CD4-positive, alpha-beta T cell treated with Interleukin-12 subunit alpha and Interleukin-12 subunit beta, for 1 hour (primary cell): Measurements from ENCODE around the gene RAB11B.
A peak's percentile ranks its signal among the peaks of the same experiment; 100 is the strongest.
"Not testable (repeated sequence)": the region's sequence is repeated elsewhere in the genome, so short reads cannot be mapped to it uniquely, and the experiment has no call there.

ENCODE experiments used
- DNase-seq: peaks from one replicate; pipeline ENCODE4 v3.0.0-alpha.2; 2020

Gene RAB11B

DNA sequence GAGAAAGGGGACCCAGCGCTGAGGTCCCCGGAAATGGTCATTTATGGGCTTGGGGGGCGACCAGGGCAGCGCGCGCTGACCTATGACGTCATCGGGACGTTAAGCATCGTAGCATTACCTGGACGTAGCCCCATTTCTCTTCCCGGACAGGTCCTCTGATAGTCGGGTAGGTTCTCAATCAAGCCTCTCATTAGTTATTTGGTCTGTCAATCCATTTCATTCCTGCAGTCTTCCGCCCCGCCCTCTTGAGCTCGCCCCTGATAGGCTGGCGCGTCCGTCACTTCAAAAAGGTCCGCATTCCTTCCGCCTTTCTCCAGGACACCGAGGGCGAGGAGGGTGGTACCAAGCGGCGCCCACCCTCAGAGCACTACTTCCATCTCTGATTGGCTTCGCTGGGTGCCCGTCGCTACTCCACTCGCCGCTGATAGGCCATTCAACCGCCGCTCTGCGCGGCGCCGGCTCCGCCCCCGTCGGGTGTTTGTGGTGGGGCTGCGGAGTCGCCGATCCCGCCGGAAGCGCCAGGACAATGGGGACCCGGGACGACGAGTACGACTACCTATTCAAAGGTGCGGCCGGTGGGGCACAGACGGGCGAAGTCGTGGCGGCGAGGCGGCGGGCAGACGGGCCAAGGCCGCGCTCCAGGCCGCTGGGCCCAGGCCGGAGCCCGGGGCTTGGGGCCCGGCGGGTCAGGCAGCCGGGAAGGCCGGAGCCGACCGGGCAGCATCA is at the start of gene RAB11B:
Gene RAB11B (plus strand): TSS at position 470 of the 726 bp plus-strand sequence. CDS start 57 bp downstream, at position 527.
- DNase-seq, result peak; percentile 100

DNA sequence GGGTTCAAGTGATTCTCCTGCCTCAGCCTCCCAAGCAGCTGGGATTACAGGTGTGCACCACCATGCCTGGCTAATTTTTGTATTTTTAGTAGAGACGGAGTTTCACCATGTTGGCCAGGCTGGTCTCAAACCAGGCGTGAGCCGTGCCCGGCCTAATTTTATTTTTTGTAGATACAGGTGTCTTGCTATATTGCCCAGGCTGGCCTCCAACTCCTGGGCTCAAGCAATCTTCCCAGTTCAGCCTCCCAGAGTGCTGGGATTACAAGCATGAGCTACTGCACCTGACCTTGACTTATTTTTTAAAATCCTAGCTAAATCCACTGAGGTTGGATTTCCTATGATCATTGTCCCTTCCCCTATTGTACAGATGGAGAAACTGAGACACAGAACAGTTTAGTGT is 48.7 kb upstream of the RAB11B start:
- DNase-seq, result not testable (repeated sequence)

DNA sequence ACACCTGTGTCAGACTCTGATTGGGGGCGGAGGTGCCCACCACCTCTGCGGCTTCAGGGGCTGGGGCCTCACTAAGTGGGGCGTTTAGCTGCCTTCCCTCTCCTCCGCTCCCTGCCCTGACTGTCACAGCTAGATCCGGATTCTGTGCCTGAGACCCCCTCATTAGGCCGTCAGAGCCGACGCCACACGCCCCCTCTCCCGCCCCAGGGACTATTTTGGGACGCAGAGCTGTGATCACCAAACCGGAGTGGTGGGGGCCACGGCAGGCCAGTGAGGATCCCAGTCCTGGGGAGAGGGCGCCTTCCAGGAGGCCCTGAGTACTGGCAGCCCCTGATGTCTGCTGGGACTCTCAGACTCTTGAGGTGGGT is 47.9 kb upstream of the RAB11B start:
- DNase-seq, result no peak

DNA sequence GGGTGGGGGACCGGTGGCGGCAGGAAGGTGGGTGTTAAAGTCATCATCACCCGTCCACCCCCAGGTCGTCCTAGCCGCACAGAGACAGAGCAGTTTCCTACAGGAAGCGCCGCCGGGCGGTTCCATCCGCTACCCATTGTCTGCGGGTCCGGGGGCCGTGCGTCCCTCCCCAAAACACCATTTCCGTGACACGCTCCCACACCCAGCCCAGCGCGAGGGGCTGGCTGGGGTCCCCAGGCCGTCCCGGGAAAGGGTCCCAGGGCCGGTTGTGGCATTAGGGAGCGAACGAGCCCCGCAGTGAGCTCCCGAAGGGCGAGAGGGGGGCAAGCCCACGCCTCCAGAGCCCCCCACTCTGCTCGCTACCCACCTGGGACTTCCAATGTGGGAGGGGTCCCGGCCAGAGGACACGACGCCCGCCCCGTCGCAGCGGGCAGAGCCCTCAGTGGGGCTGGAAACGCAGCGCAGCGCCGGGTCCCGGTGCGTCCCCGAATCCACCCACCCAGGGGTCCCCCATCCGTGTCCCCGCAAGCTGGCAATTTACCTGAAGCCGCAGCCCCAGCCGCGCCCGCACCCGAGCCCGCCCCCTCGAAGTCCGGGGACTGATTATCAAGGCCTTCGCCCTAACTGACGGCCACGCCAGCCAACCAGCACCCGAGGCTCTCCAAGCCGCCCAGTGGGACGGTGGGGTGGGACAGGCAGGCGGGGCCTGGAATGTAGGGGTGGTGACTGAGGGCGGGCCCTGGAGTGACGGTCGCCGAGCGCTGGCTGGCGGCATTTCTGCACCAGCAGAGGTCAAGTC is 47.3 kb upstream of the RAB11B start, which contains the start of gene KANK3:
Gene KANK3 (minus strand): TSS at position 579 of the 799 bp plus-strand sequence. CDS start 5,434 bp downstream, outside the sequence.
- peak; percentile 94 for DNase-seq

DNA sequence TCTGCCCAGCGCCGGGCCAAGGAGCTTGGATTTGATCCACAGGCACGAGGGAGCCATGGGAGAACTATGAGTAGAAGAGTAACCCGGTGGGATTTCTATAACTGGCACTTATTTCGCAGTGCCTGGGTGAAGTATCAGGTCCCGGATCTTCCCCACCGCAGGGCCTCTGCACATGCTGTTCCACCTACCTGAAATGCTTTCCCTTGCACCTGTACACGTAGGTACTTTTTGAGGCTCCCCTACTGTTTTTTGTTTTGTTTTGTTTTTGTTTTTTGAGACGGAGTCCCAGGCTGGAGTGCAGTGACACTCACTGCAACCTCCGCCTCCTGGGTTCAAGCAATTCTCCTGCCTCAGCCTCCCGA is 46.7 kb upstream of the RAB11B start:
- DNase-seq, result no peak

DNA sequence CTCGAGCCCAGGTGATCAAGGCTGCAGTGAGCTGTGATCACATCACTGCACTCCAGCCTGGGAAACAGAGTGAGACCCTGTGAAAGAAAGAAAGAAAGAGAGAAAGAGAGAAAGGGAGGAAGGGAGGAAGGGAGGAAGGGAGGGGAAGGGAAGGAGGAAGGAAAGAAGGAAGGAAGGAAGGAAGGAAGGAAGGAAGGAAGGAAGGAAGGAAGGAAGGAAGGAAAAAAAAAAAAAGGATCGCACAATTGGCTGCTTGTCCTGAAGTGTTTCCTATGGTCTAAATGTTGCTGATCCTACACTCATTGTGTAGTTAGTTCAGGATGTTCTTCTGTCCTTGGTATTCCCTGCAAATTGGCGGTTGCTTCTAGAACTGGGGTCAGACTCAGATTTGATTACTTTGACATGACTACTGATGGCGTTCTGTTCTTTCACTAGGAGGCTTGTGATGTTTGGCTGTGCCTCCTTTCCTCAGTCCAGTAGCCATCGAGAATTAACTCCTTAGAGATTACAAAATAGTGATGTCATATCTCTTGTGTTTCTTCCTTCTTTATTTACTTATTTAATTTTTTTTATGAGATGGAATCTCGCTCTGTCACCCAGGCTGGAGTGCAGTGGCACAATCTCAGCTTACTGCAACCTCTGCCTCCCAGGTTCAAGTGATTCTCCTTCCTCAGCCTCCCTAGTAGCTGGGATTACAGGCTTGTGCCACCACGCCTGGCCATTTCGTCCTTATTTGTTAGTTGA is 40.4 kb upstream of the RAB11B start:
- DNase-seq, result not testable (repeated sequence)

DNA sequence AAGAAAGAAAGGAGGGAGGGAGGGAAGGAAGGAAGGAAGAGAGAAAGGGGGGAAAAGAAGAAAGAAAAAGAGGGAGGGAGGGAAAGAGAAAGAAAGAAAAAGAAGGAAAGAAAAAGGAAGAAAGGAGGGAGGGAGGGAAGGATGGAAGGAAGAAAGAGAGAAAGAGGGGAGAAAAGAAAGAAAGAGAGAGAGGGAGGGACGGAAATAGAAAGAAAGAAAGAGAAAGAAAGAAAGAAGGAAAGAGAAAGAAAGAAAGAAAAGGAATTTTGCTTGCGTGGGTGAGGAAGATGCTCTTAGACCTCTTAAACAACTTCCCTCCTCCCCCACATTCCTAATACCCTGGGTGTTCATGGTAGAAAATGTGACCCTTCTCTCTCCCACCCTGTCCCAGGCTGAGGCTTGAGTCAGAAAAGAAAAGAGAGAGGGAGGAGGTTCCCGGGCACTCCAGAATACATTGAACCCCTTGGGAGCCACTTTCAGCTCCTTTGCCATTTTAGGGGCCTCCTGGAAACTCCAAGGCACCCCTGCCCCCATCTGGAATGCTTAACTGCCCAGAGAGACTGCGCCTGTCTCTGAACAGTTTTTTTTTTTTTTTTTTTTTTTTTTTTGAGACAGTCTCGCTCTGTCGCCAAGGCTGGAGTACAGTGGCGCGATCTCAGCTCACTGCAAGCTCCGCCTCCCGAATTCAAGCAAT is 37.9 kb upstream of the RAB11B start:
- DNase-seq, result no peak

DNA sequence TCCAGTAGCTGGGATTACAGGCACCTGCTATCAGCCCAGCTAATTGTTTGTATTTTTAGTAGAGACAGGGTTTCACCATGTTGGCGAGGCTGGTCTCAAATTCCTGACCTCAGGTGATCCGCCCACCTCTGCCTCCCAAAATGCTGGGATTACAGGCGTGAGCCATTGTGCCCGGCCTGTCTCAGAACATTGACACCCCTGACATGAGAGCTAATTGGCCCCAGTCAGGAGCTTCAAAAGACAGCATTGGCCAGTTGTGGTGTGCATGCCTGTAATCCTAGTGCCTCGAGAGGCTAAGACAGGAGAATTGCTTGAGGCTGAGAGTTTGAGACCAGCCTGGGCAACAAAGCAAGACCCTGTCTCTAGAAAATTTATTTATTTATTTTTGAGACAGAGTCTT is 37.3 kb upstream of the RAB11B start:
- not testable (repeated sequence) for DNase-seq

DNA sequence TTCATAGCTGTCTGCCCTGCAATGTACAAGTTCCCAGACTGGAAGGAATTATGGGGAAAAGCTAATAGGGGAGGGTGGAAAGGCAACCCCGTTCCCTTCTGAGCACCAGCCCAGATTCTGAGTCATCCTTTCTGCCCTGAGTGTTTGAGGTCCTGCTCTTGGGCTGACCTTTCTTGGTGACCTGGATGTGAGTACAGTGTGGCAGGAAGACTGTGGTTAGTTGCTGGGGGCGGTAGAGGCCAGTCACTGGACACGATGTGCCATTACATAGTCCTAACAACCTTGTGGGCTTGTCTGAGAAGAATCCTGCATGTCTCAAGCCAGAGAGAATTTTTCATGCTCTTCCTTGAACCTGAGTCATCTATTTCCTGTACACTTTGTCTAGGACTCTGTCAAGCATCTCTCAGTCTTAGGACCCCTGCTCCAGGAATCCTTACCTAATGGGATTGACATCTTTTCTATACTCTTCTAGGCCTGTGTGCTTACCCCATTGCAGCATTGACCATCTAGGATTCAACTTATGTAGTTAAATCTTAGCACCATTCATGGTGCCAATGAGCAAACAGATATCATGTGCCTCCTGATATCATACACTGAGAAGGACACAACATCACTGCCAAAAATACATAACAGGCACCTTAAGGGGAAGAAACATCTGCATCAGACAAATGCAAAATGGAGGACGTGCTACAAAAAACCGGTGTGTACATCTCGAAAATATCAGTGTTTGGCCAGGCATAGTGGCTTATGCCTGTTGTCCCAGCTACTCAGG is 34.3 kb upstream of the RAB11B start:
- DNase-seq, result no peak

DNA sequence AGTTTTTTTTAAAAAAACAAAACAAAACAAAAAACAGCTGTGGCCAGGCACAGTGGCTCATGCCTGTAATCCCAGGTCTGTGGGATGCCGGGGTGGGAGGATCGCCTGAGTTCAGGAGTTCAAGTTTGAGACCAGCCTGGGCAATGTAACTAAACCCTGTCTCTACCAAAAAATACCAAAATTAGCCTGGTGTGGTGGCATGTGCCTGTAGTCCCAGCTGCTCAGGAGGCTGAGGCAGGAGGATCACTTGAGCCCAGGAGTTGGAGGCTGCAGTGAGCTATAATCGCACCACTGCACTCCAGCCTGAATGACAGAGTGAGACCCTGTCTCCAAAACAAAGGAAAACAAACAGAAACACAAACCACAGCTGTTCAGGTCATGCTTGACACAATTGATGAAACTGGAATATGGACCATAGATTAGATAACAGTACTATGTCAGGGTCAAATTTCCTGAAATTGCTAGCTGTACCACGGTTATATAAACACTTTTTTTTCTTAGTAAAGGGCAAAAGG is 33.1 kb upstream of the RAB11B start:
- no peak for DNase-seq

DNA sequence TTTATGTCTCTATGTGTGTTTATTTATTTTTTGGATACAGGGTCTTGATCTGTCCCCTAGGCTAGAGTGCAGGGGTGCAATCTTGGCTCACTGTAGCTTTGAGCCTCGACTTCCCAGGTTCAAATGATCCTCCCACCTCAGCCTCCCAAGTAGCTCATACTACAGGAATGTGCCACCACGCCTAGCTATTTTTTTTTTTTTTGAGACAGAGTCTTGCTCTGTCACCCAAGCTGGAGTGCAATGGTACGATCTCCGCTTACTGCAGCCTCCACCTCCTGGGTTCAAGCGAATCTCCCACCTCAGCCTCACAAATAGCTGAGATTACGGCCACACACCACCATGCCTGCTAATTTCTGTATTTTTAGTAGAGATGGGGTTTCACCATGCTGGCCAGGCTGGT is 31.2 kb upstream of the RAB11B start:
- no peak for DNase-seq

DNA sequence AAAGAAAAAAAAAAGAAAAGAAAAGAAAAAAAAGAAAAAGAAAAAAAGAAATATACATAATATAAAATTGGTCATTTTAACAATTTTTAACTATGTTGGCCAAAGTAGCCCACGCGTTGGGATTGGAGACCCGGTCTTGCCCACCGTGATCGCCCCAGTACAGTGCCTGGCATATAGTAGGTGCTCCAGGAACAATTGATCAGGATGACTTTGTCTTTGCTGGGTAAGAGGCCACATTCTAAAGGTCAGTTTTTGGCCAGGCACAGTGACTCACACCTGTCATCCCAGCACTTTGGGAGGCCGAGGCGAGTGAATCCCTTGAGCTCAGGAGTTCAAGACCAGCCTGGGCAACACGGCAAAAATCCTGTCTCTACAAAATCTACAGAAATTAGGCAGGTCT is 30.0 kb upstream of the RAB11B start:
- DNase-seq, result no peak

DNA sequence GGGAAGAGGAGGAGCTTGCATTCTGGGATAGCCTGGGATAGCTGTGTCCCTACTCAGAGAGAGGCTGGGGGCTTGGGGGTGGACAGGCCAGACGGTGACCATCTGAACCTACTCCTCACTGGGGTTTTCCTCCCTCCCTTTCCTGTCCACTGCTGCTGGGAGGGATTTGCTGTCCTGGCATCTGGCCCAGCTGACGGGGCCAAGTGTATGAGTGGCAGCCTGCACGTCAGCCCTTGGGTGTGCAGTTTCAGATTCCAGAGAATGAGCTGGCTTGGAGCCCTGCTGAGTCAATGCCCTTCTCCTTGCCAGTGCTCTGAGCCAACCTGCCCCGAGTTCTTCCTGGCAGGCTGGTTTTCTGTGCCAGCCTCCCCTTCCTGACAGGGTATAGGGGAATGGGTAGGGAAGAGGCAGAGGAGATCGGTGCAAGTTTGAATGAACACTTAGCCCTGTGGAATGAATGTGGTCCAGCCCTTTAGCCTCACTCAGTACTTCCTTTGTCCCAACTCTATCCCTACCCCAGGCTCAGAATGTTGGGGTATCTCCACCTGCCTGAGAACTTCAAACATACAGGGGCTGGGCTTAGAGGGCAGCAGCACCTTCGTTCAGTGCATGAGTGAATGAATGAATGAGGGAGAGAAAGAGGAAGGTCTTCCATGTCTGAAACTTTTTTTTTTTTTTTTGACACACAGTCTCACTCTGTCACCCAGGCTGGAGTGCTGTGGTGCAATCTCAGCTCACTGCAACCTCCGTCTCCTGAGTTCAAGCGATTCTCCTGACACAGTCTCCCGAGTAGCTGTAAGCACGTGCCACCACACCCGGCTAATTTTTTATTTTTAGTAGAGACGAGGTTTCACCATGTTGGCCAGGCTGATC is 28.0 kb upstream of the RAB11B start:
- no peak for DNase-seq

DNA sequence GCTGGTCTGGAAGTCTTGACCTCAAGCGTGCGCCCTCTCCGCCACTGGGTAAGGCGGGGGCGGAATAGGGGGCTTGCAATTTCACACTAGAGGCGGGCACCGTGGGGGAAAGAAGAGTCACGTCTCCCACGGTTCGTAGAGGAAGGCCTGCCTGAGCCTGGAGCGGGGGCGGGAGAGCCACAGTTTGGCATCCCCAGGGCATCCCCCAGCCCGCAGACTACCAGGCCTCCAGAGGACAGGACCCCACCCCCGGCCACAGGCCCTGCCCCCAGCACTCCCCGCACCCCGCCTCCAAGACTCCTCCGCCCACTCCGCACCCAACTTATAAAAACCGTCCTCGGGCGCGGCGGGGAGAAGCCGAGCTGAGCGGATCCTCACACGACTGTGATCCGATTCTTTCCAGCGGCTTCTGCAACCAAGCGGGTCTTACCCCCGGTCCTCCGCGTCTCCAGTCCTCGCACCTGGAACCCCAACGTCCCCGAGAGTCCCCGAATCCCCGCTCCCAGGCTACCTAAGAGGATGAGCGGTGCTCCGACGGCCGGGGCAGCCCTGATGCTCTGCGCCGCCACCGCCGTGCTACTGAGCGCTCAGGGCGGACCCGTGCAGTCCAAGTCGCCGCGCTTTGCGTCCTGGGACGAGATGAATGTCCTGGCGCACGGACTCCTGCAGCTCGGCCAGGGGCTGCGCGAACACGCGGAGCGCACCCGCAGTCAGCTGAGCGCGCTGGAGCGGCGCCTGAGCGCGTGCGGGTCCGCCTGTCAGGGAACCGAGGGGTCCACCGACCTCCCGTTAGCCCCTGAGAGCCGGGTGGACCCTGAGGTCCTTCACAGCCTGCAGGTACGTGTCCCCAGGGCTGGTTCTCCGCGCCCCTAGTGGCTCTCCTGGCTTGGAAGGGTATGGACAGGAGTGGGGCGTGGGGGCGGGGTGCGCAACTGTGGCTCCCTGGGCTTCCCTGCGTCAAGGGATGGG is 26.1 kb upstream of the RAB11B start, which contains the start of gene ANGPTL4:
Gene ANGPTL4 (plus strand): TSS at position 353 of the 969 bp plus-strand sequence. CDS start 167 bp downstream, at position 520.
- peak; percentile 53 for DNase-seq

DNA sequence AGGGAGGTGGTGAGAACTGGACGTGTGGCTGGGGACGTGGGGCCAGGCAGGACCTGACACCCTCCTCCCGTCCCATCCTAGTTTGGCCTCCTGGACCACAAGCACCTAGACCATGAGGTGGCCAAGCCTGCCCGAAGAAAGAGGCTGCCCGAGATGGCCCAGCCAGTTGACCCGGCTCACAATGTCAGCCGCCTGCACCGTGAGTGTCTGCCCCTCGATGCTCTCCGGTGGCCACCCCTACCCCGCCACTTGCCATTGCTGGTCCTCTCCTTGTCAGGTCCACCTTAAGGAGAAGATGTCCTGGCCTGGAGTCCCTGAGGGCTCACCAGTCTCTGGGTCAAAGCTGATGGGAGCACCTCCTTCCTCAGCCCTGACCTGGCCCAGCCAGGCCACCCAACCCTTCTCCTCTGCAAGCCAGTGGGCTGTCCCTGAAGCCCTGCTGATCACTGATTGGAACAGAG is 24.0 kb upstream of the RAB11B start:
- DNase-seq, result no peak

DNA sequence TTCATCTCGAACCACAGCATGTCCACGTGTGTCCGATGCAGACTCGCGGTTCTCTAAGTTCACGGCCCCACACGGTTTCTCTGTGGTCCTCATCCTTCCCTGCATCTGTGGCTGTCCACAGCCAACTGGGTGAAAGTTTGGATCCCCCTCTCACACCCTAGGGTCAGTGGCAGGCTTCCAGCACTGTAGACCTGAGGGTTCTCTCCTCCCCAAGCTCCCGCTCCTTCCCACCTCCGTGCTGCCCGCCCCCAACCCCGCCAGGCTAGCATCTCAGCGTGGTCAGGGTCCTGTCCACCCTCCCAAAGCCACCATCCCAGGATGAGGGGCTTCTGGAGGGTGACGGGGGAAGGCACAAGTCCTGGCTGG is 23.2 kb upstream of the RAB11B start:
- DNase-seq, result no peak

DNA sequence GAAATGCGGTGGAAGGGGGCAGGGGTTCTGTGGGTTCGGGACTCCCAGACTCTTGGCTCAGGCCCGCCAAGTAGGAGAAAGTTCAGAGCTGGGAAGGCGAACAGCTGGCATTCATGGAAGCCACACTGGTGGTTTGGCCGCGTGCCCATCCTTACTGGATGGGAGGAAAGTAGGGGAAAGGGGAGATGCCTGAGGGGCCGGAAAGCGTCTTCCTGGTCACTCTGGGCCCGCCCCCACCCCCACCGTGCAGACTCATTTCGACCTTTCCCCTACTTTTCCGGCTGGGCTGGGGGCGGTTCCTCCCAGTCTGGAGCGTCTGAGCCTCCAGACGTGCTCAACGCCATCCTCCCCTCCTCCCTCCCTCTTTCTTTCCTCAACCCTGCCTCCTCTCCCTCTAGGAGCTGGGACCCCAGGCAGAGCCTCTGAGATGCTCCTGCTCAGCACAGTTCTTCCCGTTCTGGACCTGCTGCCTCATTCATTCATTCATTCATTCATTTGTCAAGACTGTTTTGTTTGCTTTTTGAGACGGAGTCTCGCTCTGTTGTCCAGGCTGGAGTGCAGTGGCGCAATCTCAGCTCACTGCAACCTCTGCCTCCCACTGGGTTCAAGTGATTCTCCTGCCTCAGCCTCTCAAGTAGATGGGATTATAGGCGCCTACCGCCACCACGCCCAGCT is 22.7 kb upstream of the RAB11B start:
- no peak for DNase-seq

DNA sequence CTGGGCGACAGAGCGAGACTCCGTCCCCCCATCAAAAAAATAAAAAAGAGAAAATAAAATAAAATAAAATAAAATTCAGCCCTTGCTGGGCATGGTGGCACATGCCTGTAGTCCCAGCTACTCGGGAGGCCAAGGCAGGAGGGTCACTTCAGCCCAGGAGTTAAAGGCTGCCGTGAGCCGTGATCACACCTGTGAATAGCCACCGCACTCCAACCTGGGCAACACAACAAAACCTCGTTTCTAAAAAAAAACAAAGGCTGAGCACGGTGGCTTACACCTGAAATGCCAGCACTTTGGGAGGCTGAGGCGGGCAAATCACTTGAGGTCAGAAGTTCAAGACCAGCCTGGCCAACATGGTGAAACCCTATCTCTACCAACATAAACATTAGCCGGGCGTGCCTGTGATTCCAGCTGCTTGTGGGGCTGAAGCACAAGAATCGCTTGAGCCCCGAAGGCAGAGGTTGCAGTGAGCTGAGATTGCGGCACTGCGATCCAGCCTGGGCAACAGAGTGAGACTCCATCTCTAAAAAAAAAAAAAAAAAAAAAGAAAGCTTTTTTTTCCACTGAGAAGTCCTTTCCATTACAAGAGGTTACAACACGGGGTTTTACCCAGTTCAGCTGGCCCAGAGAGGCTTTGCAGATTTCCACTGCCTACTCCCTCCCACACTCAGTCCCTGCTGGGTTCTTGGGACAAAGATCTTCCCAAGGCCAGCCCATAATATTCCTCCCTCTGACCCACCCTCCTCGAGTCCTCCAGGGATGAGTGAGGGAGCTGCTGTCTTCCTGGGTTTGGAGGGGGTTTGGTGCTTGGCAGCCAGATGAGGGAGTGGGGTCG is 19.8 kb upstream of the RAB11B start:
- no peak for DNase-seq
